Stomach (tissue), 9 donors: ENCODE measurements around the gene CXCR3. TPM values are rescaled to one million over a fixed set of nuclear protein-coding genes. Genes with fewer than 3 reads are reported as not detected.
"Not testable (repeated sequence)": the region's sequence is repeated elsewhere in the genome, so short reads cannot be mapped to it uniquely, and the experiment has no call there.

ENCODE experiments used
- DNase-seq, 2 donors: peaks; one replicate each; pipeline versions ENCODE4 v3.0.0 to v3.0.0-alpha.2; 2013 to 2019
- H3K27ac ChIP-seq, 5 donors: fragments of 200-600 bp in 4 of 5; sonication (generic) in 4 of 5; one replicate each; pipeline ENCODE4 v1.5.1; 2013 to 2019; ENCODE audit warnings: mild to moderate bottlenecking in 1 of 5, moderate library complexity in 1 of 5
- H3K27me3 ChIP-seq, 3 donors: fragments of 200-600 bp; sonication (generic); one replicate each; pipeline ENCODE4 v1.5.1; 2017 to 2019; ENCODE audit warnings: mixed run types in 1 of 3
- H3K36me3 ChIP-seq, 4 donors: fragments of 200-600 bp; sonication (generic); 1 replicate in 3 of 4; 2 replicates in 1 of 4; pipeline ENCODE4 v1.5.1; 2016 to 2019
- H3K4me1 ChIP-seq, 4 donors: fragments of 200-600 bp; sonication (generic); one replicate each; pipeline ENCODE4 v1.5.1; 2016 to 2019
- H3K4me3 ChIP-seq, 4 donors: fragments of 200-600 bp; sonication (generic) in 3 of 4; one replicate each; pipeline ENCODE4 v1.5.1; 2016 to 2019; ENCODE audit warnings: mild to moderate bottlenecking in 1 of 4
- H3K9me3 ChIP-seq, 4 donors: fragments of 200-600 bp; sonication (generic); one replicate each; pipeline ENCODE4 v1.5.1; 2016 to 2019
- EP300 ChIP-seq: sonication (generic); formaldehyde crosslinking; IDR thresholded peaks from one replicate; pipeline ENCODE4 v1.6.1; 2017; ENCODE audit warnings: antibody characterized with exemption
- POLR2A ChIP-seq, 4 donors: fragments of 450-650 bp; IDR thresholded peaks; one replicate each; pipeline ENCODE4 v1.6.1; 2016; ENCODE audit warnings: antibody characterized with exemption in 4 of 4, control low read depth in 2 of 4, mild to moderate bottlenecking in 1 of 4, moderate library complexity in 1 of 4
- POLR2AphosphoS5 ChIP-seq, 3 donors: sonication (generic); formaldehyde crosslinking; IDR thresholded peaks; one replicate each; pipeline ENCODE4 v1.6.1; 2016; ENCODE audit warnings: antibody characterized with exemption in 3 of 3
- WGBS, 5 donors: extraction: QIAGEN DNeasy Blood & Tissue Kit in 3 of 5; methylation state at CpG; one replicate each; pipeline versions ENCODE4 v1.1.5 to v1.1.7; 2013 to 2018; 5-methylcytosine and 5-hydroxymethylcytosine counted together
- intact Hi-C: fragments of 100-400 bp; cut with DNase I; formaldehyde crosslinking; loops from one replicate; pipeline ENCODE4 v1.15.1; 2023; ENCODE audit warnings: low total_unique reads
- polyA plus RNA-seq, 3 donors: library from polyadenylated mRNA; stranded (reverse); fragments of 200-250 nt; gene quantifications; one replicate each; pipeline ENCODE4 v1.2.3, GENCODE V29; 2013
- total RNA-seq, 5 donors: library from RNA; depleted of rRNA; stranded (reverse); fragments of >200 nt; gene quantifications; one replicate each; pipeline versions ENCODE4 v1.1.0 to v1.2.3, GENCODE V29; 2014 to 2016
- TF ChIP-seq, protein P1 (sequence below), 7 experiments: fragments of 450-650 bp in 4 of 7; fragments of 200-600 bp in 3 of 7; sonication (generic) in 3 of 7; IDR thresholded peaks; one replicate each; pipeline ENCODE4 v1.5.1; 2016 to 2019; ENCODE audit warnings: antibody characterized with exemption in 7 of 7, control low read depth in 2 of 7, mild to moderate bottlenecking in 1 of 7
- donor health status: healthy with polysubstance abuse.
- donor health status: Bipolar disorder and iron deficiency.
- donor health status: healthy.

CXCR3 gene
- total and polyA plus RNA-seq, 8 donors = 0.19 to 1.5 (median 0.28) TPM; not detected in 5

DNA sequence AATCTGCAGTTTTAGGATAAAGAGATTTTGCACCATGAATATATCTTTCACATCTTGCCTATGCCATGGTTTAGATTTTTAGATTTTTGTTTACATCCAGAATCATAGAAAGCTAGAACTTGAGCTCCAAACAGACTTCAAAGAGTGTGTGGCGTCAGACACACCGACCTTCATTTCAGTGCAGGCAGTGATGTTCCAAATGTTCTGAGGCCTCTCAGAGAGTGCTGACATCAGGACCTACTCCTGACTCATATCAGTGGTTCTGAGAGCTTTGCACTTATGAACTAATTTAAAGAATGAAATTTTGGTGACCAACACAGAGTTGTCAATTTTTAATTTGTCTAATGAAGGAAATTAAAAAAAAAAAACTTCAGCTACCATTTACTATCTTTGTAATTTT, 18.3 kb downstream of the CXCR3 start:
- Histone ChIP-seq H3K4me3 (no peak overlapping the region), H3K4me1 (no peaks in the 10 kb centered on the region), H3K9me3 (peaks cover 0 to 6% (median 0%) of the 10 kb centered on the region in 4 donors), H3K36me3 (peaks cover 0 to 88% (median 79%) of the 10 kb centered on the region in 4 donors), H3K27ac (no peak overlapping the region), H3K27me3 (no peaks in the 10 kb centered on the region)
- intact Hi-C loops = no loop called here
- no peak for TF ChIP-seq EP300
- TF ChIP-seq POLR2A (IDR thresholded peaks at IDR 0.05) = no peak
- TF ChIP-seq, protein P1, sequence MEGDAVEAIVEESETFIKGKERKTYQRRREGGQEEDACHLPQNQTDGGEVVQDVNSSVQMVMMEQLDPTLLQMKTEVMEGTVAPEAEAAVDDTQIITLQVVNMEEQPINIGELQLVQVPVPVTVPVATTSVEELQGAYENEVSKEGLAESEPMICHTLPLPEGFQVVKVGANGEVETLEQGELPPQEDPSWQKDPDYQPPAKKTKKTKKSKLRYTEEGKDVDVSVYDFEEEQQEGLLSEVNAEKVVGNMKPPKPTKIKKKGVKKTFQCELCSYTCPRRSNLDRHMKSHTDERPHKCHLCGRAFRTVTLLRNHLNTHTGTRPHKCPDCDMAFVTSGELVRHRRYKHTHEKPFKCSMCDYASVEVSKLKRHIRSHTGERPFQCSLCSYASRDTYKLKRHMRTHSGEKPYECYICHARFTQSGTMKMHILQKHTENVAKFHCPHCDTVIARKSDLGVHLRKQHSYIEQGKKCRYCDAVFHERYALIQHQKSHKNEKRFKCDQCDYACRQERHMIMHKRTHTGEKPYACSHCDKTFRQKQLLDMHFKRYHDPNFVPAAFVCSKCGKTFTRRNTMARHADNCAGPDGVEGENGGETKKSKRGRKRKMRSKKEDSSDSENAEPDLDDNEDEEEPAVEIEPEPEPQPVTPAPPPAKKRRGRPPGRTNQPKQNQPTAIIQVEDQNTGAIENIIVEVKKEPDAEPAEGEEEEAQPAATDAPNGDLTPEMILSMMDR (IDR thresholded peaks at IDR 0.05) = no peak
- no peak for TF ChIP-seq POLR2AphosphoS5 (IDR thresholded peaks at IDR 0.05)
- DNase-seq = no peak
- WGBS, 5 donors = 70 to 89% (median 83%) methylated on average over 2 of the region's 2 CpGs

DNA sequence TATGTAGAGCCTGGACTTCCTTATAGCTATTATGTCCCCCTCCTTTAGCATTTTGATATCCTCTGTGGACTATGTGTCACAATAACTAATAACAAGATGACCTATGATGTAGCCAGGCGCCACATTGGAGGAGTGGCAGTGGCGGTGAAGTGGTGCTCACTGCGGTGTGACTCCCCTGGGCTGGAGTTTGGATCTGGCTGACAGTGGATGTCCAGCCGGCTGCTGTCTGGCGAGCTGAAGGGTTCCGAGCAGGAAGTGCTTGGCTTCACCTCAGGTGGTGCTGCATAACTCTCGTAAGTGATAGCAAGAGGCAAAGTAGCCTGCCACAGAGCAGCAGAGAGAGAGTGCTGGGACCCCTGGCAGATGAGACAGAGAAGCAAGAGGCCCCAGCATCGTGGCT, 25.1 kb downstream of the CXCR3 start:
- peaks cover 0 to 24% (median 16%) of the 10 kb centered on the region in 4 donors for H3K36me3 ChIP-seq
- 81 to 96% (median 92%) methylated on average over 5 to 7 of the region's 8 CpGs for WGBS, 5 donors
- H3K4me1 ChIP-seq, H3K9me3 ChIP-seq, H3K27me3 ChIP-seq, H3K4me3 ChIP-seq, DNase-seq, intact Hi-C loops, H3K27ac ChIP-seq: not testable (repeated sequence)

DNA sequence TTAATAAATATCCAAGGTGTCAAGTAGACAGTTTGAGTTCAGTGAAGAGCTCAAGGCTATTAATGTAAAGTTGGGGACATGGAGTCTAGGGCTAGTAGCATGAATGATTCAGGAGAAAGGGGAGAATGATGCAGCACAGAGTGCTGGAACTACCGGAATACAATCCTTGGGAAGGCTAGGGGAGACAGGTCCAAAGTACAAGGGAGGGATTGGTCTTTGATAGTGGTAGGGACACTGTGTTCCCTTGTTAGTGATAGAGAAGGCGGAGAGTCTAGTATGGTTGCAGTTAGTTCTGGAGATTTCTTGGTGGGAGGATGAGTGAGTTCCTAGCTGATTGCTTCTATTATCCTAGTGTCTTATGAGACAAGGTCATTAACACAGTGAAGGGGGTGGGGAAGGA, 31.4 kb downstream of the CXCR3 start:
- intact Hi-C loops = no loop called here
- Histone ChIP-seq H3K9me3 (no peaks in the 10 kb centered on the region), H3K4me3 (no peak overlapping the region), H3K27me3 (no peaks in the 10 kb centered on the region), H3K27ac (peak overlapping the region in 1 of 5 donors; percentile 8), H3K36me3 (no peaks in the 10 kb centered on the region), H3K4me1 (no peaks in the 10 kb centered on the region)
- TF ChIP-seq POLR2AphosphoS5 (IDR thresholded peaks at IDR 0.05) = peak in 1 of 3 donors; percentile 49
- no peak for TF ChIP-seq EP300
- WGBS, 5 donors = 47 to 83% (median 67%) methylated on average over 2 of the region's 2 CpGs
- peak in 1 of 2 donors; percentile 15 for DNase-seq

DNA sequence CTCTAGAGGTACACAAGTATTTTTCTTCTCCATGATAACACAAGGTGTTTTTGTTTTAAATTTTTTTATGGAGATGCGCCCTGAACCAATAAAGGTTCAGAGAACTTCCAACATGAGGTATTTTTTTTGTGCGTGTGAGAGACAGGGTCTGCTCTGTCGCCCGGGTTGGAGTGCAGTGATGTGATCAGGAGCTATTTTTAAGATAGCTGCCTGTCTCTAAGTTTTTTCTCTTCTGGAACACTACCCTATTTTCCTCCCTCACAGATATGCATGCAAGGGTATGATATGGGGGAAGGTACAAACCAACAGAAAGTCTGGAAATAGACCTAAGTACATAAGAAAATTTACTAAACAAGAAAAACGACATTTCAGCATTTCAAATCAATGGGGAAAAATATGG, 37.1 kb downstream of the CXCR3 start:
- TF ChIP-seq POLR2A (IDR thresholded peaks at IDR 0.05) (no peak), POLR2AphosphoS5 (IDR thresholded peaks at IDR 0.05) (no peak), EP300 (no peak)
- TF ChIP-seq, protein P1 (IDR thresholded peaks at IDR 0.05) = no peak
- H3K9me3 ChIP-seq = no peaks in the 10 kb centered on the region
- no peak for DNase-seq
- no peak overlapping the region for H3K4me3 ChIP-seq
- intact Hi-C loops = no loop called here
- WGBS, 5 donors = 61 to 79% (median 75%) methylated on average over 5 of the region's 5 CpGs
- no peaks in the 10 kb centered on the region for H3K27me3 ChIP-seq
- H3K36me3 ChIP-seq = peaks cover 0 to 20% (median 11%) of the 10 kb centered on the region in 4 donors
- H3K27ac ChIP-seq = no peak overlapping the region
- no peaks in the 10 kb centered on the region for H3K4me1 ChIP-seq

DNA sequence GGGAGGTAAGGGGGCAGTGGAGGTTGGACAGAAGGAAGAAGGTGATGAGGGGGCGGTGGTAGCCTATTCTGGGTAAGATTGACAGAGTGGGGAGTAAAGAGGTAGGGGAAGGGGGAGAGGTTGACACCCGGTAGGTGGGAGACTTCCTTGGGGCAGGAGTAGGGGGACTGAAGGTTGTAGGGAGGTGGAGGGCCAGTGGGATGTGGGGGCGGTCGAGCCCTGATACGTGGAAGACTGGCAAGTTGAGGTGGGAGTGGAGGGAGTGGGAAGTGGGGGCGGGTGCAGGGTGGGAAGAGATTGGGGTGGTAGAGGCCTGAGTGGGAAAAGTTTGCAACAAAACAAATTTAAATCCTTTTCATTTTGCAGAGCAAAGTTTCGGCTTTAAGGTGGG, 38.3 kb downstream of the CXCR3 start:
- intact Hi-C loops = no loop called here
- H3K27ac ChIP-seq = no peak overlapping the region
- H3K27me3 ChIP-seq = no peaks in the 10 kb centered on the region
- no peak overlapping the region for H3K4me3 ChIP-seq
- TF ChIP-seq, protein P1 (IDR thresholded peaks at IDR 0.05) = no peak
- TF ChIP-seq POLR2A (IDR thresholded peaks at IDR 0.05) (no peak), EP300 (no peak), POLR2AphosphoS5 (IDR thresholded peaks at IDR 0.05) (no peak)
- H3K36me3 ChIP-seq = peaks cover 0 to 32% (median 23%) of the 10 kb centered on the region in 4 donors
- DNase-seq = no peak
- H3K4me1 ChIP-seq = no peaks in the 10 kb centered on the region
- 79 to 88% (median 83%) methylated on average over 6 to 7 of the region's 7 CpGs for WGBS, 5 donors
- no peaks in the 10 kb centered on the region for H3K9me3 ChIP-seq
